NOMO-1 (cell line): ENCODE results near the gene ICAM5.

Experiments used
- DNase-seq, 2 experiments: peaks; one replicate each; lab custom pipeline; 2025; ENCODE audit not compliant: unreplicated experiment in 2 of 2; lab: John Stamatoyannopoulos, UW

The ICAM5 gene

DNA sequence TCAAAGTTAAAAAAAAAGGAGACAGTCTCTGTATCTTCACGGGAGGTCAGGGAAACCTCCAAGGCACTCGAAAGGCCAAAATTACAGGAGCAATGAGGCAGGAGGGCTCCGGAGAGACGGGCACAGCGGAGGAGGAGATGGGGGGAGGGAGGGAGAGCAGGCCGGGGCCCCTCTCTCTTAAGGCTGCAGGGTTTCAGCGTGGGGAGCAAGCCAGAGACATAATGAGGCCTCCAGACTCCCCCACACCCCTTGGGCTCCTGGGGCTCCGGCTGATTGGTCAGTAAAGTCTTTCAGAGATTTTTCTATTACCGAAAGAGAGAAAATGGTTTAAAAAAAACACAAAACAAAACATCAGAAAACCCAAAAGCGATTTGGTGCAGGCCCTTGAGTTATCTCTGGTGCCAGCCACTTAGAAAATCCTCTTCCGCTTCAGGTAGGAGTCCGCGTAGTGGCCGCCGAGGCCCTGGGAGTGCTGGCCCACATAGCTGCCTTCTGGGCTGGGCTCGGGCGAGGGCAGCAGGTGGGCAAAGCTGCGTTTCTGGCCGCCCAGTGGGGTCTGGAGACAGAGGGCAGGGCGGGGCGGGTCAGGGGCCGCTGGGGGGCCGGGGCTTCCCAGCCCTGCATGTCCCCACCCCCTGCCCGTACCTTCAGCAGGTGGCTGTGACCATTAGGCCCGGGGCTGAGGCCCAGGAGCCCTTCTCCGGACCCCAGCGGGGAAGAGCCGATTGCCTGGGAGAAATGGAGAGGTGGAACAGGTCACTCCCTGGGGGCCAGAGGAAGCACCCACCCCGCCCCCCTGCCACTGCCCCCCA is 27.5 kb downstream of the ICAM5 start:
- no peak for DNase-seq

DNA sequence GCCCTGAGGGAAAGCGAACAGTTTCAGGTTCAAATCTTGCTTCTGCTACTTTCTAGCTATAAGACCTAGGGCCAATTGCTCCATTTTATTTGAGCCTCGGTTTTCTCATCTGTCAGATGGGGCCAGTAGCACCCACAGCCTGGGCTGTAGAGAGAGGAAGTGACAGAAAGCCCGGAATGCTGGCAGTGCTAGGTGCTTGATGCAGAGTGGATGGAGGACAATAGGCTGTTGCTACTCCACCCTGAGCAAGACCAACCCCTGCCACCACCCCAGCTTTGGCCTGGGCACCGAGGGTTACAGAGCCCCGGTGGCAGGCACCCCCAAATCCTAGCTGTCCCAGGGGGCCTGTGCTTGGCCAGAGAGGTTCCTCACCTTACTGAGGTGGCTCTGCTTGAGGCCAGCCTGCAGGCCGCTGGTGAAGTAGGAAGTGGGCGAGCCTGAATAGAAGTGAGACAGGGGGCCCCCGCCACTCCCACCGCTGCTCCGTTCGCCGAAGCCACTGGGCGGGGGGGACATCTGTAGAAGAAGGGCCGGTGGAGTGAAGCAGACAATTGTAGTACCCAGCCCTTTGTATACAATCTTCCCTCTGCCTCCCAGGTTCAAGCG is 28.2 kb downstream of the ICAM5 start:
- DNase-seq, result no peak

DNA sequence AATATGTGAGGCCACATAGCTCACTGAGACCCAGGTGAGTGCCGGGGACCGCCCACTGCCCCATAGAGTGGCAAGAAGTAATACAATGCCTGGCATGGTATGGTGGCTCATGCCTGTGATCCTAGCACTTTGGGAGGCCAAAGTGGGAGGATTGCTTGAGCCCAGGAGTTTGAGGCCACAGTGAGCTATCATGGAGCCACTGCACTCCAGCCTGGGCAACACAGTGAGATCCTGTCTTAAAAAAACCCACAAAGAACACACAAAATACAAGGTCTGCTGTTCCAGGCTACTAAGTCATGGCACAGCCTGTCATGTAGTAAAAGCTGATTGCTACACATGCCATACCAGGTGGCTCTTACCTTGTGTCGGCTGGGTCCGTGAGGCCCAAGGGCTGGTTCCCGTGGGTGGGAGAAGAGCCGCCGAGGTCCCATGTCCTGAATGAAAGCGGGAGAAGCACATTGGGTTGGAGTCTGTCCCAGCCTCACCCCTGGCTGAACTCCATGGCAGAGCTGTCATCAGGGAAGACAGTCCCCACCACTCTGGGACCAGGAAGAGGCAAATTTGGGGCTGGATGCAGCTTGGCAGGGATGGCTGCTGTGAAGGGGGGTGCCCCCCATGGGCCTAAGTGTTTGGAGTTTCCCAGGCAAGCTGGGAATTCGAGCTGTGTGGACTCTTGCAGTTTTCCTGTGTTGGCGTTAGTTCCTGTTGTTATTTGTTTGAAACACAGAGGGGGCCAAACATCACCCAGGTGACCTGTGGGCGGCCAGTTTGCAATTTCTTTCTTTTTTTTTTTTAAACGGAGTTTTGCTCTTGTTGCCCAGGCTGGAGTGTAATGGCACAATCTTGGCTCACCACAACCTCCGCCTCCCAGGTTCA is 29.3 kb downstream of the ICAM5 start:
- no peak for DNase-seq

DNA sequence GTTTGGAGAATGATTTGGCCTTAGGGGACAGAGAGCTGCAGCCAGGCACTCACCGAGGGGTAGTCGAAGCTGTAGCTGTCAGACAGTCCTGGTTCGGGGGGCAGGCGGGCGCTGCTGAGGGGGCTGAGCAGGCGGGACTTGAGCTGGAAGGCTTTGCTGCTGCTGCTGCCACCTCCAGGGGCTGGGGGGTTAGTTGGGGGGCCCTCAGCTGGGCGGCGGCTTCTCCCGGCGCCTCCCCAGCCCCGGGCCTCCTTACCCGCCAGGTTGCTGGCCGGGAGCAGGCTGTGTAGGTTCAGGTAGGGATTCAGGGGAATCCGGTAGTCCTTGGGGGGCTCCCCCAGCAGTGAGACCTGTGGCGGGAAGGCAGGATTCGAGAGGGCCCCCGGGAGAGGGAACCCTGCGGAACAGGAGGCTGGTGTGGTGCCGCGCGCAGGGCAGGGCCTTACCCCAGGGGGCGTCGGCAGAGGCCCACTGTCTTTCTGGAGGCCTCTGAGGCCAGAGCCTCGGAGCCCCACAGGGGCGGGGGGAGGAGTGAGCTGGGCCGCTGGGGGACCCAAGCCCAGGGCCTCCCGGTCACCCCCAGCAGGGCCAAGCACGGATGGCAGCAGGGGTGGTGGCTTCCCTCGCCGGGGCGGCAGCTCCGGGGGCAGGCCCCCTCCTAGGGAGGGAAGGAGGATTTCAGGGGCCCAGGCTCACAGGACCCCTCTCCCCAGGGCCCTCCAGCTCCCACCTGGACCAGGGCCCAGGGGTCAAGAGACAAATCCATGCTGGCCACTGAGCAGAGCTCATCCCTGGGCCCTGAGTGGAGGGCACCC is 31.1 kb downstream of the ICAM5 start:
- no peak for DNase-seq

DNA sequence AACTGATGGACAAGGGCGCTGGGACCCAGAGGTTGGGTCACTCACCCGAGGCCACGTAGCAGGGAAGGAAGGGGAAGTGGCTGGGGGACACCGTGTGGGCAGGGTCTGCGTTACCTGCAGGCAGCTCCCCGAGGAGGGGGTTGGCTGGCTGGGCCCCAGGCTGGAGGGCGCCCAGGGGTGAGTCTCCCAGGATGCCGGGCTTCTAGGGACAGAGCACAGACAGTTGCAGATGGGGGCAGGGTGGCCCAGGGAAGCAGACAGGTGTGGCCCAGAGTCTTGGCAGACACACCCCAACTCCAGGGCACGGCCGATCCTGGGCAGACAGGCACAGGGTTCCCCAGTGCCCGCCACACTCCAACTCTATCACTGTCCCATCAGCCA is 31.7 kb downstream of the ICAM5 start:
- no peak for DNase-seq

DNA sequence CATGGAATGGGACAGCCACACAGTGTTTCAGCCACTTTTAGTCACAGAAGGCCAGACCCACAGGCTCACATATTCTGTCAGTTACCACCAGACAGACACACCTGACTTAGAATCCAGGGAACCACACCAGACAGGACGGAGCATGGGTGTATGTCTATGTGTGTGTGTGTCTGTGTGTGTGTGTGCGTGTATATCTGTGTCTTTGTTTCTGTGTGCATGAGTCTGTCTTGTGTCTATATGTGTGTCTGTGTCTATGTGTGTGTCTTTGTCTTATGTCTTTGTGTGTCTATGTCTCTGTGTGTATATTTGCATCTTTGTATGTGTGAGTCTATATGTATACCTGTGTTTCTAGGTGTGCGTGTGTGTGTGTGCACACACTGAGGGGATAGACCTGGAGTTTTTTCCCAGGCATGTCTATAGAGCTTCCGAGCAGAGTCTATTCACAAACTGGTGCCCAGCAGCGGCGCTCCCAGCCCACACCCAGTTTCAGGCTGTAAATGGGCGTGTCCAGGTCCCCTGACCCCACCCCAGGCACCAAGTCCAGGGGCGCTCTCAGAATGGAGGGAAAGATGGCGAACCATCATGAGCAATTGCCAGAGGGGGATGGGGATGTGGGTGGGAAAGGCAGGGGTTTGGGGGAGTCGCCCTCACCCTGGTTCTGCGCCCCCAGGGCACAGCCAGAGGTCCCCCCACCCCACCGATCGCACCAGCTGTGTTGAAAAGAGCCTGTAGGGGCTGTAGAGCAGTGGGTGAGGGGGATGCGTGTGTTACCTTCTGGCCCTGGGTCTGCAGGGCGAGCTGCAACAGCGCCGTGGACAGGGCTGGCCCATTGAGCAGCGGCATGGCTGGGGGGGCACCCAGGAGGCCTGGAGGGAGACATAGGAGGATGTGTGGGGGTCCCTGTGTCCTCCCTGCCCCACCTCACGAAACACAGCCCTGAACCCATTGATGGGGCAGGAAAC is 32.4 kb downstream of the ICAM5 start:
- no peak for DNase-seq

DNA sequence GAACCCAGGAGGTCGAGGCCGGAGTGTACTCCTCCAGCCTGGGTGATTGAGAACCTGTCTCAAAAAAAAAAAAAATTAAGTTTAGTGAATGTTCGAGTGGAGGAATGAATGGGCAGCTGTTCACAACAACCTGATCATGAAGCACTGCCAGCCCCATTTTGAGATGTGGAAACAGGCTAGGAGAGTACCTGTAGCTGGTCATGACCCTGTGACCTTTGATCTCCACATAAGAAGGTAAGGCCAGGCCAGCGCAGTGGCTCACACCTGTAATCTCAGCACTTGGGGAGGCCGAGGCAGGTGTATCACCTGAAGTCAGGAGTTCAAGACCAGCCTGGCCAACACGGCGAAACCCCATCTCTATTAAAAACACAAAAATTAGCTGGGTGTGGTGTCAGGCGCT is 36.0 kb downstream of the ICAM5 start:
- DNase-seq, result no peak

DNA sequence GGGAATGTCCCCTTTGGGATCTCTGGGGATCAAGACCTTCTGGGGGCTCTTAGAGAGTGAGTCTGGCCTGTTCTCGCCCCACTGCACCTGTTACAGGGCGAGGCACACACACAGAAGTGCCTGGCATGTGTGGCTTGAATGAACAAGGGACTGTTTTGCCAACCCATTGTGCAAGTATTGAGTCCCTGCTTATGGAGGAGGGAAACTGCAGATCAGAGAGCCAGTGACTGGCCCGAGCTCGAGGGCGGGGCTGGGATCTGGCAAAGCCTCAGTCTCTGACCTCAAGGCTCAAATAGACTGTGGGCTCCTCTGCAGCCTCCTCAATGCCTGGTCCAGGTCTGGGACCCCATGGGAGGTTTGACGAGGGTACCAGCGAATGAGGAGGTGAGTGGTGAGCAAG is 38.0 kb downstream of the ICAM5 start:
- no peak for DNase-seq

DNA sequence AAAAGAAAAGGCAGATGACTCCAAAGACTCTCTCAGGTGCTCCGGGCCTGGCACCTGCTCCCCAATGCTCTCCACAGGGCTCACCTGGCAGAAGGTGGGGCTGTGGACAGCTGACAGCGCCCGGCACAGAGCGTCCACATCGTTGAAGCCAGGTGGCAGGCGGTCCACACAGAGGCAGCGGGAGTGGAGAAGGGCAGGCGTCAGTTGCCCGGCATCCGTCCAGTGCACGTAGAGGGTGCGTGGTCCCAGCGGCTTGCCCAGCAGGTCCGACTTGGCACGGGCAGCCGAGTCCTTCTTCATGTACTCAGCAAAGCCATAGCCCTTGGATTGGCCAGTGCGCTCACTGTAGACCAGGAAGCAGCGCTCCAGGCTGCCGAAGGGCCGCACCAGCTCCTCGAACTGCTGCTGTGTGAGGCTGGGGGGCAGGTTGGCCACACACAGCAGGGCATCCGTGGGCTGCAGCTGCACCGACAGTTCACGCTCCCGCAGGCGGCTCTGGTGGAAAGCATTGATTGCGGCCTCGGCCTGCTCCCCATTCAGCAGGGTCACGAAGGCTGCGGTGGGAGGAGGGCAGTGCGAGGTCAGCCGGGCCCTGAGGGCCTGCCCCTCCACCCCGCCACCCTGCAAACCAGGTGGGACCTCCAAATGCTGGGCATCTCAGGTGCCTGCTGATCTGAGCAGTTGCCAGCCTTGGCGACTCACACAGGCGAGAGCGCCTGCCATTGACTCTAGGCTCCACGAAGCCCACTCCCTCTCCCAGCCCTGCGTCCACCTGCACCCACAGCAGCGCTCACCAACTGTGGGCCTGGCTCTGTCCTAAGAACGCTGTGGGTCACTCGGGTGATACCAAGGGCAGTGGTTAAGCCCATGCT is 39.0 kb downstream of the ICAM5 start:
- DNase-seq, result no peak

DNA sequence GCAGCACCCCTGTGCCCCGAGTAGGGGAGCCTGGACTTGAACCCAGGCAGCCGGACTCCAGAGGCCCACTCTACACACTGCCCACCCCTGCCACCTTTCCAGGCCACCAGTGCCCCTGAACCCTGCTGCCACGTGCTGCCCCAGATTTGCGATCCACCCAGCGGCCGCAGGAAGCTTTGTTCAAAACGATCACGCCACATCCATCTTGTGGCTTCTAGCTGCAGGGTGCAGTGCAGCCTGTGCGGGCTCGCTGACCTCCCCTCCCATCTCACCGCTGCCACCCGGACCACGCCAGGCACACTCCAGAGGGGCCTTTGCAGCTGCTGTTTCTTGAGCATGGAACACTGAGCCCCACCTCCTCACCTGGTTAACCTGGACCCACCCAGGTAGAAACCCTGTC is 39.8 kb downstream of the ICAM5 start:
- no peak for DNase-seq

DNA sequence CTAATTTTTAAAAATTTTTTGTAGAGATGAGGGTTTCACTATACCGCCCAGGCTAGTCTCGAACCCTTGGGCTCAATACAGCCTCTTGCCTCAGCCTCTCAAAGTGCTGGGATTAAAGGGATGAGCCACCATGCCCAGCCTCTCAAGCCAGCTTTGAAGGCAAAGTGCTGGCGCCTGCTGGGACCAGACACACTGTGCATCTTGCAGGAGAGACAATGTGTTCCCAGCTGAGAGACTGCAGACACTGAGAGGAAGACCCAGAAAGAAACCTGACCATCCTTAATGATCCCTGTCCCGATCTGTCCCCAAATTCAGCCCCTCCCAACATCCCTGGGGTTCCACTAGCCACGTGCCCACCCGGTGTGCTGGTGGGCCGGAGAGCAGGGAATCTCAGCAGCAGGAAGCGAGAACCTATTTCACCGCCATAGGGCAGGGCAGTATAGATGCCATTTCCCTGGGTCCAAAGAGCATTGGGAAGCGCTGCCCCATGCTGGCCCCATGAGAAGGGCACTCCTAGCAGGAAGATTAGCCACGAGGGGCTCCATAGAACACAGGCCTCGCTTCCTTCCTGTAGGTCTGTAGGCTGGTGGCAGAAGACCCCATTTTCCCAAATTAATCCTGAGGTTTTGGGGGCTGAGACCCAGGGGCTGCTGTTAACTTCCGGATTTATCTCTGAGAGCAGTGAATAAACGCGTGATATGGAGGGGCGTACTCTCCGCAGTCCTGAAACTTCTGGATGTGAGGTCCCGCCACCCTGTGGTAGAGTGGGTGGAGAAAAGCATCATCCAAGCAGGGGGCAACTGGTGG is 42.6 kb downstream of the ICAM5 start:
- no peak for DNase-seq

DNA sequence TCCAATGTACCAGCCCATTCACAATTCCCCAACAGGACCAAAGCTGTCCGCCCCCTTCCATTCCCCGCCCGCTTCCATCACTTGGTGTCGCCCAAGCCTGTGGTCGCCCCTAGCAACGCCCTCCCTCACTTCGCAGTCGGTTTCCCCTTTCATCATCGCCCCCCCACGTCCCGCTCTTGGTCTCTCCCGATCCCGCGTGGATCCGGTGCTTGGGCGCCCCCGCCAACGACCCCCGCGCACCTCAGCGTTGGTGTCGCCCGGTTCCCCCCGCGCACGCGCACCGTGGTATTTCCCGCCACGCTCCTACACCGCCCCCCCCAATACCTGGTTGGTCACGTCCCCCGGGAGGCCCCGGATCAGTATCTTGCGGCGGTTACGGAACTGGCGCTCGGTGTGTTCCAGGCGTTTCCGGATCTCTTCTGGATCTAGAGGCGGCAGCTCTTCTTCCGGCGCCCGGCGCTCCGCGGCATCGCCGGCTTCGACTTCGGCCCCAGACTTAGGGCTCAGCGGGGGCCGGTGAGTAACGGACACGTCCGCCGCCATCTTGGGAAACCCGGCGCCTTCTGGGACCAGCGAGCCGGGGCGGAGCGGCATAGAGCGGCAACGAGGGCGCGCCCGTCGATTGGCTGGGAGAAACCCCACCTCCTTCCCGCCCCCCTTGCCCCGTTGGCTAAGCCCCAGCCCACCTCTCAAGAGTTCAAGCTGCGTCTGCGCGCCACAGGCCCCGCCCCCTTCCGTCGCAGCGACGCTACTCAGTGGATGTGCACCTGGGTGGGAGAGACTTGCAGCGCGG is 43.4 kb downstream of the ICAM5 start, which contains the start of gene RAVER1:
TSS of gene RAVER1 (minus strand) at position 565 of the 793 bp plus-strand sequence. CDS start at position 543, 22 bp downstream.
- DNase-seq, result peak; percentile 94

DNA sequence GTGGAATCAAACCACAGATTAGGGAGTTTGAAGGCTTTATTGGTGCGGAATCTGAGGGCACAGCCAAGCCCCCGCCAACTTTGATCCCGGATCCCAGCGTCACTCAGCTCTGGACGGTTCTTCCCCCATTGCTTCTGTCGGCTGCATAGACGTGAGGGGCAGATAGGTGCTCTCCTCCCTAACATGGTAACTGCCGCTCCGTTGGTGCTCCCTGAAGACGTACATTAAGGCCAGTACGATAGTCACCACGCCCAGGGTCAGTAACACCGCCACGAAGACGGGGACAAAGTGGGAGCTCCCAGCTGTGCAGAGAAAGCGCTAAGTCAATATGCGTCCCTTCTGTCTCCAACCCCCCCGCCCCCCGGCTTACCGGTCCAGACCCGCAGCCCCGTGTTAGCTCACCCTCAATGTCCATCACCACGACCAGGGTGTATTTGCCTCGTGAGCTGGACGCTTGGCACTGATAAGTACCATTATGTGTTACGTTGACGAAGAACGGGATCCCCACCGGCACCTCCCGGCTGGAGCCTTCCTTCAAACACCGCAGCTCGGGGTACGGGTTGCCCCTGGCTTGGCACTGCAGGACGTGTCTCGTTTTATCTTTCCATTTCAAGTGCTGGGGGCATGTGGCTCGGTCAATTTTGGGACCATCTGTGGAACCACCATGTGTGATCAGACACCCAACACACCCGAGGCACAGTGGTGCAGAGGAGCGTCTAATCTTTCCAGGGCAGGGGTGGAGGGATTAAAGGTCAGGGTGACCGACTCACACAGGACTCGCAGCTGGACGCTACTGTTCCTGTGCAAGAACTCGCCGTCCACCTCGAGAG is 44.2 kb downstream of the ICAM5 start:
- DNase-seq, result no peak

DNA sequence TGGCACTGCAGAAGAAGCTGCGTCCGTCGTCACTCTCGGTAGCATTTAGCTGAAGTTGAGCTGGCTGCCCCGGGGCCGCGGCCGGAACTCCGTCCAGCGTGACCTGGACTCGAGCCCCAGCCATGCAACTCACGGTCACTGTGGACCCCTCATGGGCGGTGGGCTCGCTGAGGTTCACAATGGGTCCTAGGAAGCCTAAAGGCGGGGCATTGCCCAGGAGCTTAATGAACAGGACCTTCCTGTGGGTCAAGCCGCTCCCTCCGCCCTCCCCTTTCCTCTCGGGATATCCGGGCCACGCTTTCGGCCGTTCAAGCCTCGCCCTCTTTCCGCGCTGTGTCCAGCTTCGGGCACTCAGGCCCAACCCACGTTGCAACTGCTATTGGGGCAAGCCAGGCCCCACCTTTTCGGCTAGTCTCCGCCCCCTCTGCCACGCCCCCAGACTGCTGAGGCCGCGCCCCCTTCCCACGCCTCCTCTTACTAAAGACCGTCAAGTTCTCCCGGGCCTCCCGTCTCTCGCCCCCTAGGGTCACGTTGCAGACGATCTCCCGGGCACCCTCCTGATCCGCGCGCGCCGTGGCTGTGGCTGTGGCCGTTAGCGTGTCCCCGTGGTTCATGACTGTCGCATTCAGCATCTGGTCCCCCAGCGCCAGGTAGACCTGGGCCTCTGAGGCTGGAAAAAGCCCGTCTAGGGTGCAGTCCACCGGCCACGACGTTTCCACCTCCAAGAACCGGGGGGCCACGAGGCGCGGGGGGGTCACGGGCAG is 45.0 kb downstream of the ICAM5 start:
- peak; percentile 79 to 84 for DNase-seq

DNA sequence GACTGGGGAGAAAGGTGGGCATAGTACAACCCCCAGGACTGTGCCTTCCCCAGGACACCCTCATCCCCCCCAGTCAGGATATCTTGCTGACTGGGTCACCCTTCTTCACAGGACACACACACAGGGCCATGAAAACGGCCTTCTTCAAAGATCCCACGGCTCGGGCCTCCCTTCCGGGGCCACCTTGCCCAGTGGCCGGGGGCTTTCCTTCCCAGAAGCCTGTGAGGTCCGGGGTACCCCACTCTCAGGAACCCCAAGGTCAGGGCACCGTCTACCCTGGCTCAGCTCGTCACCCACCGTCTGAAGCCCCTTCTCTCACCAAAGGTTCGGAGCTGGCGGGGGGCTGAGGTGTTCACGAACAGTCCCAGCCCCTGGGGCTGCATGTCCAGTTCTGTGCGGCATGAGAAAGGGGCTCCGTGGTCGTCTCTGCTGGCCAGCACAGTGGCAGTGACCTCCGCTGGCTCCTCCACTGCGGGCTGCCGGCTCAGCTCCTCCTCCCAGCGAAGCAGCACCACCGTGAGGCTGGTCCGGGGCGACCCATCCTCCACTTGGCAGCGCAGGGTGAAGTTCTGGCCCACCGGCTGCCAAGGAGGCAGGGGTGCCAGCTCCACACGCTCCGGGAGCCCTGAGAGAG is 45.7 kb downstream of the ICAM5 start:
- DNase-seq, result no peak
